Naive thymus-derived CD8-positive, alpha-beta T cell (primary cell): ENCODE measurements around the gene RHOT1. TPM values are rescaled to one million over a fixed set of nuclear protein-coding genes. Genes with fewer than 3 reads are reported as not detected.

ENCODE experiments used
- ATAC-seq, 2 donors: fragments of 150-1000 bp; cut with Tn5 transposase in 1 of 2; sonication (Bioruptor Pico), chemical (Tn5 transposase) in 1 of 2; 1 replicate in 1 of 2; 2 replicates in 1 of 2; pipeline ENCODE4 v1.10.0; 2021; ENCODE audit warnings: mild to moderate bottlenecking in 2 of 2, moderate library complexity in 2 of 2
- POLR2A ChIA-PET: fragments of 350-600 bp; sonication (Branson Sonifier 250); formaldehyde crosslinking; loops from one replicate; lab custom pipeline; 2021; ENCODE audit warnings: antibody characterized with exemption; lab: Charles Lee
- DNase-seq, 10 donors: peaks; one replicate each; pipeline versions ENCODE4 v3.0.0 to v3.0.0-alpha.2; 2020 to 2022
- H3K27ac Mint-ChIP-seq, 10 donors: one replicate each; pipeline ENCODE4 v1.8.0; 2020 to 2022; ENCODE audit warnings: mild to moderate bottlenecking in 10 of 10, mixed read lengths in 10 of 10, moderate library complexity in 4 of 10, inconsistent platforms in 1 of 10
- H3K27me3 Mint-ChIP-seq, 5 donors: one replicate each; pipeline ENCODE4 v1.8.0; 2021 to 2022; ENCODE audit warnings: mixed read lengths in 5 of 5
- H3K36me3 Mint-ChIP-seq, 3 donors: one replicate each; pipeline ENCODE4 v1.8.0; 2020 to 2022; ENCODE audit warnings: mixed read lengths in 3 of 3, mild to moderate bottlenecking in 2 of 3, inconsistent platforms in 1 of 3
- H3K4me1 Mint-ChIP-seq, 4 donors: one replicate each; pipeline ENCODE4 v1.8.0; 2021 to 2022; ENCODE audit warnings: mixed read lengths in 4 of 4
- H3K4me3 Mint-ChIP-seq, 10 donors: one replicate each; pipeline ENCODE4 v1.8.0; 2020 to 2022; ENCODE audit warnings: mild to moderate bottlenecking in 10 of 10, mixed read lengths in 10 of 10, moderate library complexity in 6 of 10, inconsistent platforms in 1 of 10
- H3K9me3 Mint-ChIP-seq, 9 donors: one replicate each; pipeline ENCODE4 v1.8.0; 2020 to 2022; ENCODE audit warnings: mixed read lengths in 9 of 9, mild to moderate bottlenecking in 3 of 9, inconsistent platforms in 1 of 9, moderate library complexity in 1 of 9
- polyA plus RNA-seq, 3 donors: library from polyadenylated mRNA; unstranded; fragments of 300-500 nt; fragmentation: Illumina TruSeq; gene quantifications; one replicate each; pipeline ENCODE4 v1.2.3, GENCODE V29; 2021
- total RNA-seq, 8 experiments: library from RNA in 2 of 8; stranded (reverse) in 2 of 8; gene quantifications; one replicate each; pipeline ENCODE4 v1.2.3 and lab custom pipeline; 2021 to 2026

Gene RHOT1
- total and polyA plus RNA-seq, 5 experiments from 2014 or later: 17.8 to 35.6 (median 26.7) TPM

- Mint-ChIP-seq H3K27ac (no peak overlapping the region), H3K9me3 (no peaks in the 10 kb centered on the region), H3K27me3 (no peaks in the 10 kb centered on the region), H3K4me3 (no peak overlapping the region), H3K4me1 (peaks cover 0 to 2% (median 0%) of the 10 kb centered on the region in 4 donors), H3K36me3 (peaks cover 4 to 73% (median 10%) of the 10 kb centered on the region in 3 donors)
- ATAC-seq: no peak
- POLR2A ChIA-PET: no interaction called here
- DNase-seq: no peak
Observed at GRCh38 chr17:32211671-32212070, 69.4 kb downstream of the RHOT1 start.

DNA sequence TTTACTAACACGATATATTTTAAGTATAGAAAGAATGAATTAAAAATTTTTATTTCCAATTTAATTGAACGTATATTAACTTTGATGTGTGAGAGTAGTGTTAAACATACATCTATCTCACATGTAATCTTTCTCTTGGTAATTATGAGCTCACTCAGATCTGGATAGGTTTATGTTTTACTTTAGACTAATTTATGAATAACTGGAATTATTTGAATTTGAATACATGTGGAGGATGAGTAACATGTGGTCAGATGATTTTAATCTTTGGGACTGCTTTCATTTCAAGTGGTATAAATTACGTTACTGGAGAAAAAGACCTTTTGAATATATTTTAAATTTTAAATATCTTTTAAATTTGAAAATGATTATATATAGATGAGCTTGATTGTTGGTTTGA, 73.4 kb downstream of the RHOT1 start:
- Mint-ChIP-seq H3K36me3 (peaks cover 0 to 66% (median 5%) of the 10 kb centered on the region in 3 donors), H3K4me3 (no peak overlapping the region), H3K4me1 (peaks cover 0 to 2% (median 0%) of the 10 kb centered on the region in 4 donors), H3K27me3 (no peaks in the 10 kb centered on the region), H3K27ac (no peak overlapping the region), H3K9me3 (no peaks in the 10 kb centered on the region)
- ATAC-seq: no peak
- POLR2A ChIA-PET: no interaction called here
- no peak for DNase-seq

DNA sequence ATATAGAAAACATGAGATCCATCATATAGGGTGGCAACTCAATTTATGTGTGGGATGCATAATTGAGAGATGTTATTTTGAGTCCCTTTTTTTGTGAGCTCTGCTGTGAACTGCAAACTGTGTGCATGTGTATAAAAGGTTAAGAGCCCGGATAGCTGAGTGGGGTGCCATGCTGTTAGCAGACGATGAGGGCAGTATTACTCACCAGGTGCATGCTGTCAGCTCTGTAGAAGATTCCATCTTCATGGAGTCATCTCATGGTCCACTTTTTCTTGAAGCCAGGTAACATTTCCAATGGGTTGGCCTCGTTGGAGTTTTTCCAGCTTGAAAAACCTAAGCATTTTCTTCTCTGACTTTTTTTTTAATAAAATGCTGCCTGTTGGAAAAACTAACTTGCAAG, 80.3 kb downstream of the RHOT1 start:
- Mint-ChIP-seq H3K36me3 (peaks cover 0 to 59% (median 4%) of the 10 kb centered on the region in 3 donors), H3K4me3 (no peak overlapping the region), H3K27ac (peak overlapping the region in 1 of 10 donors; percentile 67), H3K27me3 (no peaks in the 10 kb centered on the region), H3K9me3 (no peaks in the 10 kb centered on the region), H3K4me1 (no peaks in the 10 kb centered on the region)
- no peak for DNase-seq
- POLR2A ChIA-PET: interaction anchor here (0.6 kb wide), 1 partner anchor 73 kb away, joined by 3 read pairs; no protein-coding TSS in a partner anchor
- no peak for ATAC-seq

GRCh38 chr17:32223703-32224102, 81.4 kb downstream of the RHOT1 start:
- DNase-seq (no peak), ATAC-seq (no peak)
- H3K9me3 Mint-ChIP-seq: no peaks in the 10 kb centered on the region
- H3K4me3 Mint-ChIP-seq: no peak overlapping the region
- H3K27ac Mint-ChIP-seq: no peak overlapping the region
- POLR2A ChIA-PET: no interaction called here
- no peaks in the 10 kb centered on the region for H3K27me3 Mint-ChIP-seq
- H3K36me3 Mint-ChIP-seq: peaks cover 0 to 58% (median 4%) of the 10 kb centered on the region in 3 donors
- H3K4me1 Mint-ChIP-seq: no peaks in the 10 kb centered on the region

DNA sequence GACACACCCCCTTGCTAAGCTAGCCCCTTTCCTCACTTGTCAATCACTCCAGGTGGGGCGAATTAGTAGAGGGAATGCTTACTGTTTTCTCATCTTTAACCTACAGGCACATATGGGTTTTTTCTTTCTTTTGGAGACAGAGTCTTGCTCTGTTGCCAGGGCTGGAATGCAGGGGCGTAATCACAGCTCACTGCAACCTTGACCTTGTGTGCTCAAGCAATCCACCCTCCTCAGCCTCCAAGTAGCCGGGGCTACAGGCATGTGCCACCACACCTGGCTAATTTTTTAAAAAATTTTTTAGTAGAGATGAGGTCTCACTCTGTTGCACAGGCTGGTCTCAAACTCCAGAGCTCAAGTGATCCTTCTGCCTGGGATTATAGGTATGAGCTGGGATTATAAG, 84.6 kb downstream of the RHOT1 start:
- no peaks in the 10 kb centered on the region for H3K9me3 Mint-ChIP-seq
- ATAC-seq (no peak), DNase-seq (no peak)
- H3K36me3 Mint-ChIP-seq: peaks cover 0 to 40% (median 2%) of the 10 kb centered on the region in 3 donors
- H3K27ac Mint-ChIP-seq: no peak overlapping the region
- no peak overlapping the region for H3K4me3 Mint-ChIP-seq
- POLR2A ChIA-PET: no interaction called here
- H3K4me1 Mint-ChIP-seq: peaks cover 0 to 1% (median under 1%) of the 10 kb centered on the region in 4 donors
- H3K27me3 Mint-ChIP-seq: no peaks in the 10 kb centered on the region

DNA sequence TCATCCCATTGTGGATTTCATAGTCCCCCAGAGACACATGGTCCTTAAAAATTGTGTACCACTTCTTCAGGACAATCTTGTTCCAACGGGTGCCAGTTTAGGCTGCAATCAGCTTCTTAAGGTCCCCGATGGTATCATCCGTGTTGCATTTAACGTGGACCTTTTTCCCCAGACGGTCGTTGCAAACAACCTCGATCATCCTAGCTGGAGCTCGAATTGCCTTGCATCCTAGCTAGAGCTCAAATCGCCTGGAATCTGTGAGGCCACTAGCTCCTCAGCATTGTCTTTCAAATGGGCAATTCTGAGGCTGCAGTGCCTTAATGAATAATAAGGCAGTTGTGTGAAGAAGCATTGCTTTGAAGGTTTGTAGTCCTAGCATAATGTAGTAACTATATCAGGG, 85.6 kb downstream of the RHOT1 start:
- no peaks in the 10 kb centered on the region for H3K9me3 Mint-ChIP-seq
- H3K27me3 Mint-ChIP-seq: no peaks in the 10 kb centered on the region

GRCh38 chr17:32235588-32235987, 93.3 kb downstream of the RHOT1 start:
- ATAC-seq (no peak), DNase-seq (no peak)
- H3K36me3 Mint-ChIP-seq: no peaks in the 10 kb centered on the region
- no peak overlapping the region for H3K4me3 Mint-ChIP-seq
- no peaks in the 10 kb centered on the region for H3K9me3 Mint-ChIP-seq
- POLR2A ChIA-PET: no interaction called here
- H3K27me3 Mint-ChIP-seq: no peaks in the 10 kb centered on the region
- H3K27ac Mint-ChIP-seq: no peak overlapping the region
- H3K4me1 Mint-ChIP-seq: peaks cover 0 to 11% (median 7%) of the 10 kb centered on the region in 4 donors

More for the DNA sequence above, 85.6 kb downstream of the RHOT1 start:
- H3K36me3 Mint-ChIP-seq: peaks cover 0 to 35% (median 0%) of the 10 kb centered on the region in 3 donors
- H3K4me1 Mint-ChIP-seq: peaks cover 0 to 6% (median 3%) of the 10 kb centered on the region in 4 donors
- POLR2A ChIA-PET: interaction anchor here (0.8 kb wide), 1 partner anchor 97 kb away, joined by 3 read pairs; no protein-coding TSS in a partner anchor
- ATAC-seq (no peak), DNase-seq (no peak)
- no peak overlapping the region for H3K4me3 Mint-ChIP-seq
- no peak overlapping the region for H3K27ac Mint-ChIP-seq

DNA sequence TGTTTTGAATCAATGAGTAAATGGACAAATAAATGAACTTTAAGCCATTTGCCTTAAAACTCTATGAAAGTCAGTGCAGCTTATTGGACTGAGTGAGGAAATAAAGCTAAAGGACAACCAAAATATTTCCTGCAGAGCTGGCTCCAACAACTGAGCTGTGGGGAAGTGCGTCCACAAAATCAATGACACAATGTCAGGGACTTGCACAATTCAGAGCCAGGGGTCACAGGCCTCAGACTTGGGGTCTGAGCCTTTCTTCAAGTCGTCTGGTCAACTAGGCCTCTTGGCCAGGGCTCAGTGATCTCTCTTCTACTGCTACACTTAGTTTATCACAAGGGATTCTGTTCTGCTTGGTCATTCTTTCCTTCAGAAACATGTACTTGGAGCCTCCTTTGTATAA, 97.2 kb downstream of the RHOT1 start:
- POLR2A ChIA-PET: no interaction called here
- no peaks in the 10 kb centered on the region for H3K9me3 Mint-ChIP-seq

DNA sequence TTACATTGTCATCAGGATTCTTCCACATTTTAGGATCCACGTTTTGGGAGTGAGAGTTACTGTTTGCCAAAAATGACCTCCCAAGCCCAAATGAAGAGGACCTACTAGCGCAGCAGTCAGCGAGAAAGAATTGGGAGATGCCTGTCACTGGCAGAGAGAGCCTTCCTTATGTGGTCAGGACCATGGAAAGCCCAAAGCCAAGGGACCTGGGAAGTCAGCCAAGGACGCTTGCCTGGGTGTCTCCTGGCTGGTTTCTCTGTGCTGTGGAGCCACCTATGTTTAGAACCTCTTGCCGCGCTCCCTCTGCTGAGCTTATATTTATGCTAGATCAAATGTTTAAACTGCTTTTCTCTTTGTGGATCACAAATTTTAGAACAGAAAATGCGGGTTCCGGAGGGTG, 98.4 kb downstream of the RHOT1 start:
- DNase-seq (no peak), ATAC-seq (no peak)
- POLR2A ChIA-PET: no interaction called here
- Mint-ChIP-seq H3K27me3 (no peaks in the 10 kb centered on the region), H3K9me3 (no peaks in the 10 kb centered on the region), H3K4me1 (peaks cover 0 to 2% (median 0%) of the 10 kb centered on the region in 4 donors), H3K36me3 (peaks cover 0 to 2% (median 0%) of the 10 kb centered on the region in 3 donors), H3K27ac (no peak overlapping the region), H3K4me3 (no peak overlapping the region)

More for the DNA sequence above, 97.2 kb downstream of the RHOT1 start:
- peaks cover 0 to 2% (median 0%) of the 10 kb centered on the region in 4 donors for H3K4me1 Mint-ChIP-seq
- H3K4me3 Mint-ChIP-seq: no peak overlapping the region
- DNase-seq (no peak), ATAC-seq (no peak)
- no peaks in the 10 kb centered on the region for H3K27me3 Mint-ChIP-seq
- peaks cover 0 to 2% (median 0%) of the 10 kb centered on the region in 3 donors for H3K36me3 Mint-ChIP-seq
- H3K27ac Mint-ChIP-seq: no peak overlapping the region

DNA sequence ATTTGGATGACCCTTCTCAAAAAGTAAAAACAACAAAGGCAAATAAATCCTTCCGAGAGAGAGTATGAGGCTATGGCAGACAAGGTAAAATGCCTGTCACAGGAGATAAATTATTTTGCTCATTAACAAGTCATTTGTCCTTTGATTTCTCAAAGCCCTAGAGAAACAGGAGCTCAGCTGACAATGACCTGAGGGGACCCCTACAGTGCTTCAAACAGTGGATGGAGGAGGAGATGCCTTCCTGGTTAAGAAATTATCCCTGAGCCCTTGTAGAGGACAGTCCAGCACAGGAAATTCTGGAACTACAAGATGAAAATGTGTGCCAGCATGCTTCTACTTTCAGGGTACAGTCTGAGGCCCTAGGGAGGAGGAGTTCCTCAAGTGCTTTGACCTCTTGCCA, 99.3 kb downstream of the RHOT1 start:
- Mint-ChIP-seq H3K27ac (no peak overlapping the region), H3K36me3 (peaks cover 0 to 2% (median 0%) of the 10 kb centered on the region in 3 donors), H3K27me3 (no peaks in the 10 kb centered on the region), H3K9me3 (no peaks in the 10 kb centered on the region), H3K4me1 (peaks cover 0 to 2% (median 0%) of the 10 kb centered on the region in 4 donors), H3K4me3 (no peak overlapping the region)
- POLR2A ChIA-PET: no interaction called here
- no peak for ATAC-seq
- DNase-seq: no peak

DNA sequence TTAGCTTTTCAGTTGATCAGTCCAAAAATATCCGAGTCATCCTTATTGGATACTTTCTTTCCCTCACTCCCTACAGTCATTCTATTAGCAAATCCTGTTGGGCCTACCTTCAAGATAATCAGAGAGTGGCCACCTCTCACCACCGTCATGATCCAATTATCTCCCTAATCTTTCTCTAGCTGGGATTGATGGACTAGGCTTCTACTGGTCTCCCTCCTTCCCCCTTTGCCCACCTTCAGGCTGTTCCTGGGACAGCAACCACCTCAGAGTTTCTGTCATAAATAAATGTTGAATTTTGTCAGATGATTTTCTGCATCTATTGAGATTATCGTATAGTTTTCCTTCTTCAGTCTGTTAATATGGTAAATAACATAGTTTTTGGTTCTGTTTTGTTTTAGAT, 107.2 kb downstream of the RHOT1 start:
- peaks cover 0 to 4% (median 0%) of the 10 kb centered on the region in 5 donors for H3K27me3 Mint-ChIP-seq
- ATAC-seq: no peak
- H3K27ac Mint-ChIP-seq: no peak overlapping the region
- H3K36me3 Mint-ChIP-seq: no peaks in the 10 kb centered on the region
- H3K4me1 Mint-ChIP-seq: no peaks in the 10 kb centered on the region
- peaks cover 0 to 4% (median 0%) of the 10 kb centered on the region in 9 donors for H3K9me3 Mint-ChIP-seq
- DNase-seq: no peak
- H3K4me3 Mint-ChIP-seq: no peak overlapping the region
- POLR2A ChIA-PET: interaction anchor here (0.5 kb wide), 1 partner anchor 1153 kb away, joined by 4 read pairs; no protein-coding TSS in a partner anchor

GRCh38 chr17:32253117-32253611, 110.9 kb downstream of the RHOT1 start:
- DNase-seq (peak in 9 of 10 donors; percentile 17 to 73 (median 49)), ATAC-seq (peak; percentile 89 to 91)
- H3K4me3 Mint-ChIP-seq: no peak overlapping the region
- H3K36me3 Mint-ChIP-seq: no peaks in the 10 kb centered on the region
- POLR2A ChIA-PET: interaction anchor here (0.7 kb wide), 1 partner anchor 1368 kb away, joined by 3 read pairs; no protein-coding TSS in a partner anchor
- H3K9me3 Mint-ChIP-seq: peaks cover 0 to 4% (median 0%) of the 10 kb centered on the region in 9 donors
- H3K27me3 Mint-ChIP-seq: peaks cover 0 to 11% (median 5%) of the 10 kb centered on the region in 5 donors
- H3K27ac Mint-ChIP-seq: no peak overlapping the region
- H3K4me1 Mint-ChIP-seq: no peaks in the 10 kb centered on the region

GRCh38 chr17:32256012-32256700, 113.9 kb downstream of the RHOT1 start:
- Mint-ChIP-seq H3K36me3 (no peaks in the 10 kb centered on the region), H3K4me1 (no peaks in the 10 kb centered on the region), H3K4me3 (peak overlapping the region in 1 of 10 donors; percentile 4), H3K27ac (peak overlapping the region in 1 of 10 donors; percentile 53), H3K27me3 (peaks cover 3 to 35% (median 13%) of the 10 kb centered on the region in 5 donors), H3K9me3 (peaks cover 0 to 4% (median 0%) of the 10 kb centered on the region in 9 donors)
- no peak for ATAC-seq
- no peak for DNase-seq
- POLR2A ChIA-PET: interaction anchor here (0.5 kb wide), 1 partner anchor 95 kb away, joined by 4 read pairs; no protein-coding TSS in a partner anchor
